ENCODE measurements around the gene RARB.

RARB gene

GRCh38 chr3:25427942-25428788 lies at the start of gene RARB:
Gene RARB (plus strand): TSS chr3:25428263. CDS start chr3:25428732, 469 bp downstream.
- DNase-seq, result peak; percentile 17

- no peak for DNase-seq
Measured at GRCh38 chr3:25378786-25379311, 49.2 kb upstream of the RARB start.

GRCh38 chr3:25380222-25380739 lies 47.8 kb upstream of the RARB start:
- DNase-seq, result no peak

GRCh38 chr3:25381083-25381482 lies 47.0 kb upstream of the RARB start:
- DNase-seq, result no peak

- DNase-seq, result no peak
Measured at GRCh38 chr3:25384471-25384870, 43.6 kb upstream of the RARB start.

- peak; percentile 3 for DNase-seq
Measured at GRCh38 chr3:25385807-25386460, 42.1 kb upstream of the RARB start.

GRCh38 chr3:25386686-25387255 lies 41.3 kb upstream of the RARB start:
- DNase-seq, result no peak

- no peak for DNase-seq
Measured at GRCh38 chr3:25390605-25391004, 37.5 kb upstream of the RARB start.

GRCh38 chr3:25396251-25396650 lies 31.8 kb upstream of the RARB start:
- no peak for DNase-seq

- no peak for DNase-seq
Measured at GRCh38 chr3:25396686-25397085, 31.4 kb upstream of the RARB start.

GRCh38 chr3:25397150-25397549 lies 30.9 kb upstream of the RARB start:
- no peak for DNase-seq

- no peak for DNase-seq
Measured at GRCh38 chr3:25400587-25400986, 27.5 kb upstream of the RARB start.

GRCh38 chr3:25403968-25404367 lies 24.1 kb upstream of the RARB start:
- no peak for DNase-seq

- DNase-seq, result no peak
Measured at GRCh38 chr3:25404569-25404968, 23.5 kb upstream of the RARB start.

- DNase-seq, result no peak
Measured at GRCh38 chr3:25405335-25405734, 22.7 kb upstream of the RARB start.

- no peak for DNase-seq
Measured at GRCh38 chr3:25410703-25411102, 17.4 kb upstream of the RARB start.

GRCh38 chr3:25412269-25412668 lies 15.8 kb upstream of the RARB start:
- no peak for DNase-seq

GRCh38 chr3:25416176-25416575 lies 11.9 kb upstream of the RARB start:
- DNase-seq, result no peak

GRCh38 chr3:25418596-25418995 lies 9.5 kb upstream of the RARB start:
- DNase-seq, result no peak

- DNase-seq, result no peak
Measured at GRCh38 chr3:25419251-25419650, 8.8 kb upstream of the RARB start.

- no peak for DNase-seq
Measured at GRCh38 chr3:25420147-25420546, 7.9 kb upstream of the RARB start.

- DNase-seq, result no peak
Measured at GRCh38 chr3:25420885-25421284, 7.2 kb upstream of the RARB start.

GRCh38 chr3:25421747-25422146 lies 6.3 kb upstream of the RARB start:
- DNase-seq, result no peak

Measured in NCI-H82 (cell line).